ENCODE results near the gene REEP1. TPM values are rescaled to one million over a fixed set of nuclear protein-coding genes. Genes with fewer than 3 reads are reported as not detected.
"Not testable (repeated sequence)": the region's sequence is repeated elsewhere in the genome, so short reads cannot be mapped to it uniquely, and the experiment has no call there.

The REEP1 gene
- total RNA-seq, 2 experiments from 2014 or later: not detected

GRCh38 chr2:86254576-86255538 is 82.6 kb downstream of the REEP1 start:
- DNase-seq: no peak
- no peak overlapping the region for H3K27ac Mint-ChIP-seq
- H3K9me3 Mint-ChIP-seq: no peaks in the 10 kb centered on the region
- no peak overlapping the region for H3K4me3 Mint-ChIP-seq
- ChIA-PET POLR2A (no interaction called here), CTCF (no interaction called here)
- H3K27me3 Mint-ChIP-seq: peaks cover 28% of the 10 kb centered on the region
- no peaks in the 10 kb centered on the region for H3K36me3 Mint-ChIP-seq (ENCODE audit: low read depth)
- H3K4me1 Mint-ChIP-seq: no peaks in the 10 kb centered on the region

- Mint-ChIP-seq H3K27me3 (peaks cover 28% of the 10 kb centered on the region), H3K9me3 (no peaks in the 10 kb centered on the region), H3K4me3 (no peak overlapping the region), H3K27ac (no peak overlapping the region), H3K4me1 (no peaks in the 10 kb centered on the region), H3K36me3 (ENCODE audit: low read depth) (no peaks in the 10 kb centered on the region)
- ChIA-PET CTCF (no interaction called here), POLR2A (no interaction called here)
- no peak for DNase-seq
These were observed 84.0 kb downstream of the REEP1 start for GRCh38 chr2:86253424-86253823.

DNA sequence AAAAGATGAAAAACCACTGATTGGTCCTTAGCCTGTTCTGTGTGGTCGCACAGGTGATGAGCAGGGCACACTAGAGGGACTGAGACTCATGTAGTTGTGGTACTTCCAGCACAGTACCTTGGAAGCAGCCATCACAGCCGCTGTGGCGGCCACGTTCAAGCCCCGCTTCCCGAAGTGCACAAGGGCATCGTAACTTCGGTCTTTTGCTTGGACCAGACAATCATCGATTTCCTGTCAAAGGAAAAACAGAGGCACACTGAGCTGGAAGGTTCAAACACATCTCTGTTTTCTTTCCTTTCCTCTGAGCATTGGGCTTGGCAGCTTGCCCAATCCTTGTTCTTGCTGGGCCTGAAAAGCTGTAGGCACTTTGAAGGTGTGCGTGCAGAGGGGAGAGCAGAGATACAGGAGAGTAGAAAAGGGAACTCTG is 85.6 kb downstream of the REEP1 start:
- no peaks in the 10 kb centered on the region for H3K36me3 Mint-ChIP-seq (ENCODE audit: low read depth)
- H3K9me3 Mint-ChIP-seq: no peaks in the 10 kb centered on the region
- CTCF ChIA-PET: no interaction called here
- no peak overlapping the region for H3K27ac Mint-ChIP-seq
- peaks cover 28% of the 10 kb centered on the region for H3K27me3 Mint-ChIP-seq
- H3K4me3 Mint-ChIP-seq: no peak overlapping the region
- H3K4me1 Mint-ChIP-seq: no peaks in the 10 kb centered on the region
- POLR2A ChIA-PET: no interaction called here
- no peak for DNase-seq

DNA sequence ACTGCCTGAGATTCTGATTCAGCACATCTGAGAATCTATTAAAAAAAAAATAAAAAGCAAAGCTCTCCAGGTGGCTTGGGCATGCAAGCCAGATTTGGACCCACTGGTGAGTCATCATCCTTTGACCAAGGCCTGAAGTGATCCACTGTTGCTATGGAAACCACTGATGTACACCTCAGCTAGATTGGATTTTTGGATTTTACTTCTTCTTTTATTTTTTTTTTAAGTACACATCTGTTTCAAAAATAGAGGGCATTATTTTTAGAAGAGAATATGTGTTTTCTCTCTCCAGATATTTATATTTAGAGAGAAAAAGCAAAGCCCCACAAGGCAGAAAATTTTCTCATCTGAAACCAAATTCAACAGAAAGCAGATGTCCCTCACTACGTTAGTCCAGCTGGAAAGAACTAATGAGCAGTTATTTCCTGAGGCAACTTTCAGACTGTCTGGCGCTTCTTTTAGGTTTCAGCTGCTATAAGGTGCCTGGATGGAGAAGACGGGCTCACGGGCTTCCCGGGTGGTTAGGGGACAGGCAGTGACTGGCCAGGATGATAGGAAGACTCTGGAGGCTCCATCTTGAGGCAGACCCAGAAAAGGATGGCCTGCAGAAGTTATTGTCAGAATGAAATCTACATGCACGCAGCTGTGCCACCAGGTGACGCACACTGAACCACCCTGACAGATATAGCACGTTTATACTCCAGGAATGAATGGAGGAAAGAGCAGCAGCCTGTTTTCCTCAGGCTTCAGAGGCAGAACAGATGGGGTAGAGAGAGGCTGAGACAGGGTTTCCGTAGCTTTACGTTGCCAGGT is 87.6 kb downstream of the REEP1 start:
- Mint-ChIP-seq H3K36me3 (ENCODE audit: low read depth) (no peaks in the 10 kb centered on the region), H3K27ac (no peak overlapping the region), H3K4me3 (no peak overlapping the region), H3K4me1 (no peaks in the 10 kb centered on the region), H3K9me3 (no peaks in the 10 kb centered on the region), H3K27me3 (peaks cover 28% of the 10 kb centered on the region)
- DNase-seq: no peak
- ChIA-PET POLR2A (no interaction called here), CTCF (no interaction called here)

GRCh38 chr2:86249176-86249575 is 88.2 kb downstream of the REEP1 start:
- DNase-seq: no peak
- H3K9me3 Mint-ChIP-seq: no peaks in the 10 kb centered on the region
- ChIA-PET POLR2A (no interaction called here), CTCF (no interaction called here)
- peaks cover 23% of the 10 kb centered on the region for H3K27me3 Mint-ChIP-seq
- H3K36me3 Mint-ChIP-seq (ENCODE audit: low read depth): no peaks in the 10 kb centered on the region
- no peaks in the 10 kb centered on the region for H3K4me1 Mint-ChIP-seq
- no peak overlapping the region for H3K27ac Mint-ChIP-seq
- no peak overlapping the region for H3K4me3 Mint-ChIP-seq

DNA sequence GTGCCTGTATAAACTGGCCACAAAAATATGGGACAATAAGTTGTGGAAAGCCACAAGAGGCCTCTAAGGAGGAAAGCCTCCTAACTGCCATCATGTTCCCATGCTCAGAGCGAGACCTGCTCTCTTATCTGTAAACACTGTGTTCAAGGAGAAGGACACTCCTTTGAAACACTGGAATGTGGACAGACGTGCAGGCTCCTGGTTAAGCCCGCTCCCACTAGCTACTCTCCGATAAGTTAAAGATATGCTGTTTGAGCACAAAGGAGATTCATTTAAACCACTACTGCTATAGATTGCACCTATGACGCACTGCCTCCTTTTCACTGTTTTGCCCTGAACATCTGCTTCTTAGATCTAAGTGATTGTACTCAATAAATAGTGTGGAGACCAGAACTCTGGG is 92.2 kb downstream of the REEP1 start:
- DNase-seq; H3K36me3 Mint-ChIP-seq (ENCODE audit: low read depth); H3K9me3 Mint-ChIP-seq; H3K4me1 Mint-ChIP-seq; POLR2A ChIA-PET; CTCF ChIA-PET; H3K27me3 Mint-ChIP-seq; H3K27ac Mint-ChIP-seq; H3K4me3 Mint-ChIP-seq: not testable (repeated sequence)

DNA sequence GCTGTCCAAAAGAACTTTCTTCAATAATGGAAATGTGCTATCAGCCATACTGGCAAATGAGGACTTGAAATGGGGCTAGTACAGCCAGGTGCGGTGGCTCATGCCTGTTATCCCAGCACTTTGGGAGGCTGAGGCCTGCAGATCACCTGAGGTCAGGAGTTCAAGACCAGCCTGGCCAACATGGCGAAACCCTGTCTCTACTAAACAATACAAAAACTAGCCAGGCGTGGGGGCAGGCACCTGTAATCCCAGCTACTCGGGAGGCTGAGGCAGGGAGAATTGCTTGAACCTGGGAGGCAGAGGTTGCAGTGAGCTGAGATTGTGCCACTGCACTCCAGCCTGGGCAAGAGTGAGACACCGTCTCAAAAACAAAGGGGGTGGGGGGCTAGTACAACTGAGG is 92.6 kb downstream of the REEP1 start:
- H3K27ac Mint-ChIP-seq; H3K9me3 Mint-ChIP-seq; H3K36me3 Mint-ChIP-seq (ENCODE audit: low read depth); POLR2A ChIA-PET; H3K4me1 Mint-ChIP-seq; H3K27me3 Mint-ChIP-seq; H3K4me3 Mint-ChIP-seq; CTCF ChIA-PET; DNase-seq: not testable (repeated sequence)

DNA sequence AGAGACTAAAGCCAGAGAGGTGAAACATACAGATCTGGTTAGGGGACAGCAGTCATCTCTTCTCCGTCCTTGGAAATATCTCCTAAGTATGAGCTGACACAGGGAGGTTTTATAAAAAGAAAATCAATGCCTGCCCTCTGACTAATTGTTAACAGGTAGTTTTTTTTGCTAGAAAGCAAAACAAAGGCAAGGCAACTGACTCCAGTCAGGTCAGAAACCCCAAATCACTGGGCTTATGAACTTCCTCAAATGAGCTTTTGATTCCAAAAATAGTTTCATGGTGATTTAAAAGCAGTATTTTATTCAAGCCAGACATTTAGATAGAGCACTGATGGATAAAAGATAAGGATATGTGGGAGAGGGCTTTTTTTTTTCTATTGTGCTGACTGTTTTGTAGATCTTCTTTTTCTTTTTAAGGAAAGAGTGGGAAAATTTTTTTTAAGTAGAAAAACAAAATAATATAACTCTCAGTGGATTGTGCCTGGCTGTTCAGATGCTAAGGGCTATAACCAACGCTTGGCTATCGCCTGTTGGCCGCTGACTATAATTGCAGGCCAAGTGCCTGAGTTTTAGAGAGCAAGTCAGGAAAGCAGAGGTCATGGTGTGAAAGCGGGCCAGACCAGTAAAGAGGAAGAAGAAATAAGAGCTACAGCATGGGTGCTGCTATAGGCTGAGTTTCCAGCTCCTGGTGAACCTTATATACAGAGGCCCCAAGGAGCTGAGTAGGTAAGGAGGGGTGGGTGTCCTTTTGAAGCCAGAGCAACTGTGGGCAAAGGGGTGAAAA is 93.3 kb downstream of the REEP1 start:
- Mint-ChIP-seq H3K36me3 (ENCODE audit: low read depth) (no peaks in the 10 kb centered on the region), H3K27me3 (peaks cover 5% of the 10 kb centered on the region), H3K9me3 (no peaks in the 10 kb centered on the region), H3K4me1 (peaks cover 5% of the 10 kb centered on the region), H3K27ac (no peak overlapping the region), H3K4me3 (no peak overlapping the region)
- ChIA-PET CTCF (no interaction called here), POLR2A (no interaction called here)
- no peak for DNase-seq

DNA sequence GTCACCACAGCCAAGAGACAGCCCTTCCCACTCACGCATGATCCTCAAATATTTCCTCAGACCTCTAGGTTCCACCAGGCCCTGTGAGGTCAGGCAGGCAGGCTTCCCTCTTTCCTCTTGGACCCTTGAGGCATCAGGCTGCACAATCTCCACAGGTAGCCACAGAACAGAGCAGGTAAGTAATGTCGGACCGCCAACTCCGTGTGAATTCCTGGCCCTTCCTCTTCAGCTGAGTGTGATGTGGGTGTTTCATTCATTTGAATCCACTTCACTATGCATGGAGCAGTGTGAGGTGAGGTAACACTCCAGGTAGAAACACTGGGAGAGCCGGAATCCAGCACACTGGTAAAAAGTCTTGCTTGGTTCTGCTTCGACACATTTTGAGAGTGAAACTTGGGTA is 94.2 kb downstream of the REEP1 start:
- ChIA-PET CTCF (no interaction called here), POLR2A (no interaction called here)
- no peaks in the 10 kb centered on the region for H3K36me3 Mint-ChIP-seq (ENCODE audit: low read depth)
- H3K27me3 Mint-ChIP-seq: peaks cover 5% of the 10 kb centered on the region
- no peak overlapping the region for H3K4me3 Mint-ChIP-seq
- peaks cover 9% of the 10 kb centered on the region for H3K4me1 Mint-ChIP-seq
- DNase-seq: no peak
- H3K27ac Mint-ChIP-seq: no peak overlapping the region
- no peaks in the 10 kb centered on the region for H3K9me3 Mint-ChIP-seq

DNA sequence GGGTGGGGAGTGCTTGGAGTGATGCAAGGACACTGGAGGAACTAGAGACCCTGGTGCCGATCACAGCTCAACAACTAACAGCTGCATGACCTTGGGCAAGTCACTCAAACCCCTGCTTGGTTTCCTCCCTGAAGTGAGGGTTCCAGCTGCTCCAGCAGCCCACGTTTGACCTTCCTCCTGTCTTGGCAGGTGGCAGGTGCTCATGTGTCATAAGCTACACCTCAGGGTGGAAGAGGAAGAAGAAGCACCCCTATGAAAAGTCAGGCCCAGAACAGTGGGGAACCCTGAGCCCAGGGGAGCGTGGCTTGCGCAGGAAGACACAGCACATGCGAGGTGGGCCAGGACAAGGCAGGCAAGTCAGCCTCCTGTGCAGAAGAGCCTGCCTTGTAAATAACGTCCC is 95.8 kb downstream of the REEP1 start:
- peaks cover 17% of the 10 kb centered on the region for H3K4me1 Mint-ChIP-seq
- H3K4me3 Mint-ChIP-seq: no peak overlapping the region
- no peaks in the 10 kb centered on the region for H3K9me3 Mint-ChIP-seq
- H3K27ac Mint-ChIP-seq: no peak overlapping the region
- H3K27me3 Mint-ChIP-seq: peaks cover 5% of the 10 kb centered on the region
- no peak for DNase-seq
- ChIA-PET POLR2A (no interaction called here), CTCF (interaction anchor here (1.5 kb wide), 1 partner anchor 21 kb away, joined by 3 read pairs; no protein-coding TSS in a partner anchor)
- no peaks in the 10 kb centered on the region for H3K36me3 Mint-ChIP-seq (ENCODE audit: low read depth)

- peaks cover 7% of the 10 kb centered on the region for H3K27me3 Mint-ChIP-seq
- no peaks in the 10 kb centered on the region for H3K9me3 Mint-ChIP-seq
- ChIA-PET POLR2A (no interaction called here), CTCF (interaction anchor here (1.5 kb wide), 1 partner anchor 19 kb away, joined by 3 read pairs; no protein-coding TSS in a partner anchor)
- DNase-seq: no peak
- no peak overlapping the region for H3K27ac Mint-ChIP-seq
- H3K4me3 Mint-ChIP-seq: no peak overlapping the region
- peaks cover 17% of the 10 kb centered on the region for H3K4me1 Mint-ChIP-seq
- no peaks in the 10 kb centered on the region for H3K36me3 Mint-ChIP-seq (ENCODE audit: low read depth)
These were observed 97.2 kb downstream of the REEP1 start for GRCh38 chr2:86240251-86240650.

GRCh38 chr2:86239745-86240144 is 97.7 kb downstream of the REEP1 start:
- ChIA-PET POLR2A (no interaction called here), CTCF (no interaction called here)
- Mint-ChIP-seq H3K27me3 (peaks cover 7% of the 10 kb centered on the region), H3K4me1 (peaks cover 17% of the 10 kb centered on the region), H3K27ac (no peak overlapping the region), H3K4me3 (no peak overlapping the region), H3K36me3 (ENCODE audit: low read depth) (no peaks in the 10 kb centered on the region), H3K9me3 (no peaks in the 10 kb centered on the region)
- DNase-seq: no peak

- no peak for DNase-seq
- H3K9me3 Mint-ChIP-seq: no peaks in the 10 kb centered on the region
- no peak overlapping the region for H3K27ac Mint-ChIP-seq
- CTCF ChIA-PET: no interaction called here
- H3K4me1 Mint-ChIP-seq: peaks cover 17% of the 10 kb centered on the region
- H3K36me3 Mint-ChIP-seq (ENCODE audit: low read depth): no peaks in the 10 kb centered on the region
- H3K4me3 Mint-ChIP-seq: no peak overlapping the region
- POLR2A ChIA-PET: no interaction called here
- H3K27me3 Mint-ChIP-seq: peaks cover 9% of the 10 kb centered on the region
These were observed 98.1 kb downstream of the REEP1 start for GRCh38 chr2:86239326-86239725.
